H9 (cell line): ENCODE data around the gene MRPS21. TPM values are rescaled to one million over a fixed set of nuclear protein-coding genes. Genes with fewer than 3 reads are reported as not detected.

ENCODE experiments used
- DNase-seq: peaks from one replicate; pipeline ENCODE4 v3.0.0-alpha.2; 2017
- H2AFZ ChIP-seq: one replicate; pipeline ENCODE4 v1.6.1; 2013; ENCODE audit warnings: mild to moderate bottlenecking, low read length, control low read depth, moderate library complexity
- H2AK5ac ChIP-seq: 2 replicates; pipeline ENCODE4 v1.6.1; 2013; ENCODE audit warnings: low read length, control low read depth, mixed read lengths; ENCODE audit not compliant: insufficient read length
- H2BK120ac ChIP-seq: one replicate; pipeline ENCODE4 v1.6.1; 2013; ENCODE audit warnings: low read depth, mild to moderate bottlenecking, low read length, control low read depth, inconsistent platforms; ENCODE audit not compliant: poor library complexity, severe bottlenecking
- H2BK12ac ChIP-seq: 2 replicates; pipeline ENCODE4 v1.6.1; 2013; ENCODE audit warnings: low read length, control low read depth, mixed read lengths, low read depth; ENCODE audit not compliant: insufficient read length
- H2BK15ac ChIP-seq: 2 replicates; pipeline ENCODE4 v1.6.1; 2013; ENCODE audit warnings: low read depth, low read length, control low read depth
- H2BK20ac ChIP-seq: one replicate; pipeline ENCODE4 v1.6.1; 2013; ENCODE audit warnings: low read depth, mild to moderate bottlenecking, low read length, control low read depth, inconsistent platforms; ENCODE audit not compliant: poor library complexity, severe bottlenecking
- H2BK5ac ChIP-seq: 2 replicates; pipeline ENCODE4 v1.6.1; 2013; ENCODE audit warnings: low read length, control low read depth, mixed read lengths; ENCODE audit not compliant: insufficient read length
- H3K14ac ChIP-seq: 2 replicates; pipeline ENCODE4 v1.6.1; 2013; ENCODE audit warnings: low read length, control low read depth; ENCODE audit not compliant: insufficient read depth
- H3K18ac ChIP-seq: 2 replicates; pipeline ENCODE4 v1.6.1; 2013; ENCODE audit warnings: low read depth, mild to moderate bottlenecking, mixed read lengths, low read length, control low read depth; ENCODE audit not compliant: insufficient read length
- H3K23ac ChIP-seq: 2 replicates; pipeline ENCODE4 v1.6.1; 2013; ENCODE audit warnings: low read length, control low read depth, mixed read lengths, low read depth; ENCODE audit not compliant: insufficient read length
- H3K23me2 ChIP-seq: 2 replicates; pipeline ENCODE4 v1.6.1; 2013; ENCODE audit warnings: low read depth, mild to moderate bottlenecking, mixed read lengths, low read length, control low read depth; ENCODE audit not compliant: insufficient read length, poor library complexity, severe bottlenecking
- H3K27ac ChIP-seq: 2 replicates; pipeline ENCODE4 v1.5.1; 2013; ENCODE audit warnings: low read length, control low read depth, mixed read lengths, low read depth; ENCODE audit not compliant: insufficient read length
- H3K27me3 ChIP-seq: 2 replicates; pipeline ENCODE4 v1.6.1; 2013; ENCODE audit warnings: low read length, control low read depth, inconsistent platforms; ENCODE audit not compliant: insufficient read depth
- H3K4ac ChIP-seq: 2 replicates; pipeline ENCODE4 v1.6.1; 2013; ENCODE audit warnings: low read depth, mild to moderate bottlenecking, control low read depth, inconsistent platforms, low read length, moderate library complexity
- H3K4me1 ChIP-seq: 2 replicates; pipeline ENCODE4 v1.6.1; 2013; ENCODE audit warnings: low read length, control low read depth, inconsistent platforms; ENCODE audit not compliant: insufficient read depth
- H3K4me2 ChIP-seq: 2 replicates; pipeline ENCODE4 v1.6.1; 2013; ENCODE audit warnings: low read length, control low read depth, mixed read lengths; ENCODE audit not compliant: insufficient read length, insufficient read depth
- H3K56ac ChIP-seq: 2 replicates; pipeline ENCODE4 v1.6.1; 2013; ENCODE audit warnings: low read depth, mild to moderate bottlenecking, mixed read lengths, low read length, control low read depth; ENCODE audit not compliant: insufficient read length
- H3K79me1 ChIP-seq: 2 replicates; pipeline ENCODE4 v1.6.1; 2013; ENCODE audit warnings: low read depth, mild to moderate bottlenecking, moderate library complexity, low read length, control low read depth, inconsistent platforms; ENCODE audit not compliant: insufficient read depth, poor library complexity, severe bottlenecking
- H3K79me2 ChIP-seq: 2 replicates; pipeline ENCODE4 v1.6.1; 2013; ENCODE audit warnings: low read length, control low read depth, inconsistent platforms; ENCODE audit not compliant: insufficient read depth
- H3K9ac ChIP-seq: 2 replicates; pipeline ENCODE4 v1.6.1; 2013; ENCODE audit warnings: low read length, control low read depth, mixed read lengths; ENCODE audit not compliant: insufficient read length; ENCODE audit errors: extremely low read depth
- H3K9me3 ChIP-seq: one replicate; pipeline ENCODE4 v1.6.1; 2013; ENCODE audit warnings: low read depth, low read length, inconsistent platforms; ENCODE audit not compliant: control insufficient read depth
- H3T11ph ChIP-seq: one replicate; pipeline ENCODE4 v1.6.1; 2013; ENCODE audit warnings: mild to moderate bottlenecking, low read length, control low read depth, inconsistent platforms
- H4K20me1 ChIP-seq: one replicate; pipeline ENCODE4 v1.6.1; 2013; ENCODE audit not compliant: control insufficient read depth, insufficient read length, insufficient read depth
- H4K5ac ChIP-seq: 2 replicates; pipeline ENCODE4 v1.6.1; 2013; ENCODE audit warnings: low read depth, mild to moderate bottlenecking, mixed read lengths, low read length, control low read depth; ENCODE audit not compliant: insufficient read length
- H4K8ac ChIP-seq: replicated peaks from 2 replicates; pipeline ENCODE4 v1.6.1; 2013; ENCODE audit warnings: low read length, control low read depth, mixed read lengths, low read depth; ENCODE audit not compliant: insufficient read length
- H4K91ac ChIP-seq: 2 replicates; pipeline ENCODE4 v1.6.1; 2013; ENCODE audit warnings: low read depth, mild to moderate bottlenecking, moderate library complexity, mixed read lengths, low read length, control low read depth; ENCODE audit not compliant: insufficient read length
- H3K27ac Mint-ChIP-seq, 3 experiments: 2 replicates in 2 of 3; 3 replicates in 1 of 3; pipeline ENCODE4 v1.8.0; 2020 to 2021; ENCODE audit warnings: mixed read lengths in 3 of 3, mild to moderate bottlenecking in 1 of 3, moderate library complexity in 1 of 3
- H3K27me3 Mint-ChIP-seq: 2 replicates; pipeline ENCODE4 v1.8.0; 2021; ENCODE audit warnings: low read depth, mild to moderate bottlenecking, moderate library complexity, mixed read lengths
- H3K36me3 Mint-ChIP-seq, 3 experiments: 2 replicates in 2 of 3; 3 replicates in 1 of 3; pipeline ENCODE4 v1.8.0; 2020 to 2021; ENCODE audit warnings: low read depth in 3 of 3, mixed read lengths in 3 of 3; ENCODE audit not compliant: insufficient read depth in 1 of 3
- H3K4me1 Mint-ChIP-seq, 2 experiments: 2 replicates each; pipeline ENCODE4 v1.8.0; 2020; ENCODE audit warnings: mixed read lengths in 2 of 2
- H3K4me3 Mint-ChIP-seq, 2 experiments: 2 replicates in 1 of 2; 3 replicates in 1 of 2; pipeline ENCODE4 v1.8.0; 2020 to 2021; ENCODE audit warnings: mild to moderate bottlenecking in 2 of 2, mixed read lengths in 2 of 2, moderate library complexity in 1 of 2
- H3K9me3 Mint-ChIP-seq, 2 experiments: 2 replicates in 1 of 2; 3 replicates in 1 of 2; pipeline ENCODE4 v1.8.0; 2020; ENCODE audit warnings: mild to moderate bottlenecking in 2 of 2, mixed read lengths in 2 of 2, moderate library complexity in 1 of 2
- CTCF ChIP-seq: fragments of 200-600 bp; sonication (generic); conservative IDR thresholded peaks from 3 replicates; pipeline ENCODE4 v1.8.0; 2021; ENCODE audit warnings: antibody characterized with exemption, mild to moderate bottlenecking
- WGBS: extraction: QIAGEN DNeasy Blood & Tissue Kit; methylation state at CpG from one replicate; pipeline ENCODE4 v1.1.7; 2013; ENCODE audit warnings: missing lambda C conversion rate, low lambda C conversion rate, mixed read lengths; ENCODE audit not compliant: insufficient read length; ENCODE audit errors: extremely low coverage; 5-methylcytosine and 5-hydroxymethylcytosine counted together
- total RNA-seq: library from RNA; stranded (reverse); gene quantifications from 2 replicates; pipeline ENCODE4 v1.2.1, GENCODE V29; 2021

MRPS21 gene
- total RNA-seq, 1 experiment from 2014 or later, result 113 TPM

DNA sequence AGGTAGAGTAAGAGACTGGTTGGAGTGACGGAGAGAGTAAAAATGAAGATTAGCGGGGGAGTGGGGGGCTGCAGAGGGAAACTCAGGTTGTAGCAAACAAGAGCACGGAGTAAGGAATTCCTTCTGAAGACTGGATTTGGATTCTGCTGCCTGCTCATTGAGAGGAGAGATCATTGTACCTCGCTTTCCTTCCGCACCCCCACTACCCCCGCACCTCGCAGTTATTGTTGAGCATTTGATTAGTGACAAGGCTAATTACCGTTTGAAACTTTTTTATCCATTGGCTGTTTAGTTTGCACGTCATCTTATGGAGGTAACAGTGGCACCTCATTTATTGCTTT, 28.1 kb downstream of the MRPS21 start:
- H4K91ac ChIP-seq, result no peak overlapping the region
- no peak overlapping the region for H3K23ac ChIP-seq
- peak overlapping the region; percentile 48 for H3K4me2 ChIP-seq
- no peak overlapping the region for H3K18ac ChIP-seq
- Mint-ChIP-seq H3K4me3 (peak overlapping the region; percentile 99 to 100), H3K36me3 (peaks cover 12 to 32% (median 31%) of the 10 kb centered on the region in 3 experiments; a peak in 6 of 7 replicates), H3K27ac (peak overlapping the region; percentile 94 to 99 (median 99)), H3K9me3 (no peaks in the 10 kb centered on the region), H3K27me3 (no peaks in the 10 kb centered on the region), H3K4me1 (peaks cover 4 to 5% of the 10 kb centered on the region in 2 experiments; a peak in 2 of 4 replicates)
- H2BK15ac ChIP-seq, result no peak overlapping the region
- no peak overlapping the region for H2BK20ac ChIP-seq
- no peak overlapping the region for H2BK120ac ChIP-seq
- no peaks in the 10 kb centered on the region for H3K27me3 ChIP-seq
- H4K8ac ChIP-seq, result no peak overlapping the region
- H3K23me2 ChIP-seq, result no peaks in the 10 kb centered on the region
- H3K9me3 ChIP-seq, result no peaks in the 10 kb centered on the region
- no peak overlapping the region for H3K56ac ChIP-seq
- H3K4ac ChIP-seq, result no peak overlapping the region; the same call in 1 of the 2 replicates
- no peaks in the 10 kb centered on the region for H3K79me1 ChIP-seq
- peak overlapping the region; percentile 81 for H3K9ac ChIP-seq
- H3T11ph ChIP-seq, result no peak overlapping the region
- H2AFZ ChIP-seq, result no peak overlapping the region
- no peak overlapping the region for H4K5ac ChIP-seq
- peaks cover 13% of the 10 kb centered on the region; the same call in 1 of the 2 replicates for H3K79me2 ChIP-seq
- no peak overlapping the region for H2BK12ac ChIP-seq
- DNase-seq, result no peak
- no peaks in the 10 kb centered on the region for H4K20me1 ChIP-seq
- no peak for TF ChIP-seq CTCF
- H3K14ac ChIP-seq, result peak overlapping the region; percentile 28; the same call in 1 of the 2 replicates
- H3K27ac ChIP-seq, result peak overlapping the region; percentile 1
- H3K4me1 ChIP-seq, result no peaks in the 10 kb centered on the region
- WGBS, result no CpG with 5 or more reads among the region's 9 CpGs
- no peak overlapping the region for H2BK5ac ChIP-seq
- H2AK5ac ChIP-seq, result no peak overlapping the region
